CD4-positive, alpha-beta T cell (primary cell): Measurements from ENCODE around the gene CCPG1. TPM values are rescaled to one million over a fixed set of nuclear protein-coding genes. Genes with fewer than 3 reads are reported as not detected.
"Not testable (repeated sequence)": the region's sequence is repeated elsewhere in the genome, so short reads cannot be mapped to it uniquely, and the experiment has no call there.

Source experiments
- ATAC-seq: fragments of 200-7000 bp; cut with Tn5 transposase; one replicate; pipeline ENCODE4 v1.10.0; 2022; ENCODE audit warnings: mild to moderate bottlenecking; ENCODE audit not compliant: poor library complexity
- CTCF ChIA-PET: fragments of 350-600 bp; sonication (Branson Sonifier 250); formaldehyde crosslinking; loops from one replicate; lab custom pipeline; 2021; ENCODE audit warnings: antibody characterized with exemption, inconsistent platforms; lab: Charles Lee
- POLR2A ChIA-PET: fragments of 350-600 bp; sonication (Branson Sonifier 250); formaldehyde crosslinking; loops from one replicate; lab custom pipeline; 2021; ENCODE audit warnings: antibody characterized with exemption, inconsistent platforms; lab: Charles Lee
- DNase-seq, 14 experiments: peaks; one replicate each; pipeline ENCODE4 v3.0.0-alpha.2; 2013 to 2020; ENCODE audit warnings: mixed read lengths in 2 of 14
- H3K27ac ChIP-seq, 2 donors: one replicate each; pipeline versions ENCODE4 v1.5.1 to v1.7.0; 2013; ENCODE audit warnings: low read length in 2 of 2, low read depth in 1 of 2, mild to moderate bottlenecking in 1 of 2
- H3K27me3 ChIP-seq, 2 experiments: 1 replicate in 1 of 2; 2 replicates in 1 of 2; pipeline versions ENCODE4 v1.6.1 to v1.7.0; 2013; ENCODE audit warnings: low read length in 2 of 2, control low read depth in 1 of 2, mild to moderate bottlenecking in 1 of 2, moderate library complexity in 1 of 2; ENCODE audit not compliant: insufficient read depth in 2 of 2, control insufficient read depth in 1 of 2
- H3K36me3 ChIP-seq: one replicate; pipeline ENCODE4 v1.6.1; 2013; ENCODE audit warnings: low read length, control low read depth; ENCODE audit not compliant: insufficient read depth
- H3K4me1 ChIP-seq: one replicate; pipeline ENCODE4 v1.6.1; 2013; ENCODE audit warnings: low read length, control low read depth; ENCODE audit not compliant: insufficient read depth
- H3K4me3 ChIP-seq: one replicate; pipeline ENCODE4 v1.5.1; 2013; ENCODE audit warnings: mild to moderate bottlenecking, low read length, moderate library complexity
- H3K9me3 ChIP-seq, 2 experiments: 1 replicate in 1 of 2; 2 replicates in 1 of 2; pipeline versions ENCODE4 v1.6.1 to v1.7.0; 2013; ENCODE audit warnings: low read length in 2 of 2, mild to moderate bottlenecking in 2 of 2, control low read depth in 1 of 2, moderate library complexity in 1 of 2; ENCODE audit not compliant: control insufficient read depth in 1 of 2, insufficient read depth in 1 of 2
- H3K27ac Mint-ChIP-seq: one replicate; pipeline ENCODE4 v1.8.0; 2020; ENCODE audit warnings: mixed read lengths
- H3K27me3 Mint-ChIP-seq: one replicate; pipeline ENCODE4 v1.8.0; 2021; ENCODE audit warnings: mixed read lengths
- H3K36me3 Mint-ChIP-seq: one replicate; pipeline ENCODE4 v1.8.0; 2021; ENCODE audit warnings: low read depth, mixed read lengths
- H3K4me1 Mint-ChIP-seq: one replicate; pipeline ENCODE4 v1.8.0; 2021; ENCODE audit warnings: low read depth, mixed read lengths
- H3K4me3 Mint-ChIP-seq: one replicate; pipeline ENCODE4 v1.8.0; 2020; ENCODE audit warnings: mild to moderate bottlenecking, mixed read lengths
- H3K9me3 Mint-ChIP-seq: one replicate; pipeline ENCODE4 v1.8.0; 2020; ENCODE audit warnings: mixed read lengths
- intact Hi-C, 2 experiments: fragments of 100-400 bp; cut with DNase I in 1 of 2; cut with micrococcal nuclease in 1 of 2; formaldehyde crosslinking; loops; one replicate each; pipeline versions ENCODE4 v1.15.1 to v1.9.0; 2023 to 2025; cut with DNase I, micrococcal nuclease
- total RNA-seq, 174 experiments: library from RNA in 2 of 174; stranded (reverse) in 2 of 174; gene quantifications; one replicate each; pipeline ENCODE4 v1.2.3 and lab custom pipeline; 2021 to 2026
- TF ChIP-seq, protein P1 (sequence below): fragments of 200-600 bp; IDR thresholded peaks from one replicate; pipeline ENCODE4 v1.8.0; 2022; ENCODE audit warnings: antibody characterized with exemption, mild to moderate bottlenecking

Gene CCPG1
- total RNA-seq, 2 experiments from 2014 or later: 29.9 to 31.5 TPM

DNA sequence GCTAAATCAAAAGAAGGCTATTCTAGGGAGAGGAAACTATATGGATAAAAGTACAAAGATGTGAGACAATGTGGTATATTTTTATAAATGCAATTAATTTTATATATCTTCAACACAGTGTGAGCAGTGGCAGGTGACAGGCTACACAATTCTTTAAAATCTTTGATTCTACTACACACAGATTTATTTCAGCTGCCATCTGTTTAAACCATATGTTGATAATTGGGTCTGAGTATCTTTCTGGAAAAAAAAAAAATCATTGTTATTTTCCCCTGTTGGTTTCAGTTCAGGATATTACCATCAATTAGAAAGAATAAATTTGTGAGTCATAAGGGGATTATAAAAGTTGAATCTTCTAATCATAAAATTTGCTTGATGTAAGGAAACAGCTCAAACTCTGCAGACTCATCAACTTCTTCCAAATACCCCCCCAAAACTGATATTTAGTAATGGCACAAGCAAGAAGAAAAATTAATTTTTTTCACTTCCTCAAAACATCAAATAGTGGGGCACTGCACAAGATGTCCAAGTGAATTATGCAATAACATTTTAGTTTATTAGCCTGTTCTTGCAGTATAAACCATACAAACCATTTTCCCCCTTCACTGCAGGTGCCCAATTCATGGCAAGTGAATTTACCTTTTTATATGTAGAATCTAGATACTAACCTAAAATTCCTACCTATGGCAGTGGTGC, 12.2 kb upstream of the CCPG1 start:
- H3K36me3 Mint-ChIP-seq: no peaks in the 10 kb centered on the region
- intact Hi-C loops: no loop called here
- ChIA-PET POLR2A (no interaction called here), CTCF (interaction anchor here (0.9 to 1.9 kb wide), 2 partner anchors 10 to 12 kb away, joined by 3 to 7 read pairs; partner anchors contain the start of genes CCPG1 and PIERCE2)
- H3K27me3 Mint-ChIP-seq: no peaks in the 10 kb centered on the region
- ATAC-seq (no peak), DNase-seq (no peak)
- TF ChIP-seq, protein P1, sequence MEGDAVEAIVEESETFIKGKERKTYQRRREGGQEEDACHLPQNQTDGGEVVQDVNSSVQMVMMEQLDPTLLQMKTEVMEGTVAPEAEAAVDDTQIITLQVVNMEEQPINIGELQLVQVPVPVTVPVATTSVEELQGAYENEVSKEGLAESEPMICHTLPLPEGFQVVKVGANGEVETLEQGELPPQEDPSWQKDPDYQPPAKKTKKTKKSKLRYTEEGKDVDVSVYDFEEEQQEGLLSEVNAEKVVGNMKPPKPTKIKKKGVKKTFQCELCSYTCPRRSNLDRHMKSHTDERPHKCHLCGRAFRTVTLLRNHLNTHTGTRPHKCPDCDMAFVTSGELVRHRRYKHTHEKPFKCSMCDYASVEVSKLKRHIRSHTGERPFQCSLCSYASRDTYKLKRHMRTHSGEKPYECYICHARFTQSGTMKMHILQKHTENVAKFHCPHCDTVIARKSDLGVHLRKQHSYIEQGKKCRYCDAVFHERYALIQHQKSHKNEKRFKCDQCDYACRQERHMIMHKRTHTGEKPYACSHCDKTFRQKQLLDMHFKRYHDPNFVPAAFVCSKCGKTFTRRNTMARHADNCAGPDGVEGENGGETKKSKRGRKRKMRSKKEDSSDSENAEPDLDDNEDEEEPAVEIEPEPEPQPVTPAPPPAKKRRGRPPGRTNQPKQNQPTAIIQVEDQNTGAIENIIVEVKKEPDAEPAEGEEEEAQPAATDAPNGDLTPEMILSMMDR: no peak
- H3K27ac ChIP-seq: no peak overlapping the region
- H3K36me3 ChIP-seq: no peaks in the 10 kb centered on the region
- H3K27ac Mint-ChIP-seq: no peak overlapping the region
- H3K9me3 ChIP-seq: no peaks in the 10 kb centered on the region
- no peaks in the 10 kb centered on the region for H3K4me1 ChIP-seq
- H3K4me3 Mint-ChIP-seq: no peak overlapping the region
- H3K4me1 Mint-ChIP-seq: no peaks in the 10 kb centered on the region
- H3K9me3 Mint-ChIP-seq: no peaks in the 10 kb centered on the region
- no peak overlapping the region for H3K4me3 ChIP-seq
- no peaks in the 10 kb centered on the region for H3K27me3 ChIP-seq

DNA sequence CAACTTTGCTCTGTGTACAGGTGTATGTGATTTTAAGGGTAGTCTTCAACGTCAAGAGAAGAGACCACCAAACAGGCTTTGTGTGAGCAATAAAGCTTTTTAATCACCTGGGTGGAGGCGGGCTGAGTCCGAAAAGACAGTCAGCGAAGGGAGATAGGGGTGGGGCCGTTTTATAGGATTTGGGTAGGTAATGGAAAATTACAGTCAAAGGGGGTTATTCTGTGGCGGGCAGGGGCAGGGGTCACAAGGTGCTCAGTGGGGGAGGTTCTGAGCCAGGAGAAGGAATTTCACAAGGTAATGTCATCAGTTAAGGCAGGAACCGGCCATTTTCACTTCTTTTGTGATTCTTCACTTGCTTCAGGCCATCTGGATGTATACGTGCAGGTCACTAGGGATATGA, 9.5 kb upstream of the CCPG1 start:
- H3K36me3 Mint-ChIP-seq, CTCF ChIA-PET: not testable (repeated sequence)

DNA sequence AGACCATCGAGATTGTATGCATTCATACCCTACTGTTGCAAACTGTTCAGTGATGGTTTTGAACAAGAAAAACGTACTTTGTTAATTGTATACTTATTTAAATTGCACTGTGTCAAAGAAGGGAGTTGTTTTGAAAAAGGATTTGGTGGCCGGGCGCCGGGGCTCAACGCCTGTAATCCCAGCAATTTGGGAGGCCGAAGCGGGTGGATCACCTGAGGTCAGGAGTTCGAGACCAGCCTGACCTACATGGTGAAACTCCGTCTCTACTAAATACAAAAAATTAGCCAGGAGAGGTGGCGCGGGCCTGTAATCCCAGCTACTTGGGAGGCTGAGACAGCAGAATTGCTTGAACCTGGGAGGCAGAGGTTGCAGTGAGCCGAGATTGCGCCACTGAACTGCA, 817 bp upstream of the CCPG1 start:
- ATAC-seq, H3K9me3 ChIP-seq, H3K27me3 ChIP-seq, H3K27me3 Mint-ChIP-seq, H3K36me3 Mint-ChIP-seq, H3K36me3 ChIP-seq, H3K9me3 Mint-ChIP-seq, DNase-seq: not testable (repeated sequence)
- CTCF ChIA-PET: interaction anchor here (0.6 to 4.6 kb wide), 16 partner anchors 10 to 212 kb away, joined by 3 to 42 read pairs (median 6); partner anchors contain the start of genes PIGB, PIGBOS1 and RSL24D1
- H3K27ac ChIP-seq: peak overlapping the region; percentile 8 to 45
- H3K27ac Mint-ChIP-seq: peak overlapping the region; percentile 73
- POLR2A ChIA-PET: interaction anchor here (0.8 to 4.6 kb wide), 10 partner anchors 10 to 212 kb away, joined by 3 to 45 read pairs (median 7); partner anchors contain the start of genes PIGB, PIGBOS1 and RSL24D1
- H3K4me3 Mint-ChIP-seq: peak overlapping the region; percentile 94
- peaks cover 30% of the 10 kb centered on the region for H3K4me1 ChIP-seq
- H3K4me3 ChIP-seq: peak overlapping the region; percentile 67
- peaks cover 36% of the 10 kb centered on the region for H3K4me1 Mint-ChIP-seq
- intact Hi-C loops: loop anchor here (2.0 to 5.0 kb wide), 3 partner anchors 30 to 212 kb away; partner anchors contain the start of genes PIGB (in 2 of the 2), PIGBOS1 (in 2 of the 2) and RSL24D1 (in 2 of the 2)

More for the DNA sequence above, 9.5 kb upstream of the CCPG1 start:
- H3K4me3 ChIP-seq, H3K4me3 Mint-ChIP-seq, H3K36me3 ChIP-seq, H3K27me3 Mint-ChIP-seq, intact Hi-C loops, H3K9me3 Mint-ChIP-seq, H3K27me3 ChIP-seq, H3K27ac Mint-ChIP-seq, H3K4me1 Mint-ChIP-seq, DNase-seq, H3K27ac ChIP-seq, H3K4me1 ChIP-seq, H3K9me3 ChIP-seq, POLR2A ChIA-PET, ATAC-seq: not testable (repeated sequence)

DNA sequence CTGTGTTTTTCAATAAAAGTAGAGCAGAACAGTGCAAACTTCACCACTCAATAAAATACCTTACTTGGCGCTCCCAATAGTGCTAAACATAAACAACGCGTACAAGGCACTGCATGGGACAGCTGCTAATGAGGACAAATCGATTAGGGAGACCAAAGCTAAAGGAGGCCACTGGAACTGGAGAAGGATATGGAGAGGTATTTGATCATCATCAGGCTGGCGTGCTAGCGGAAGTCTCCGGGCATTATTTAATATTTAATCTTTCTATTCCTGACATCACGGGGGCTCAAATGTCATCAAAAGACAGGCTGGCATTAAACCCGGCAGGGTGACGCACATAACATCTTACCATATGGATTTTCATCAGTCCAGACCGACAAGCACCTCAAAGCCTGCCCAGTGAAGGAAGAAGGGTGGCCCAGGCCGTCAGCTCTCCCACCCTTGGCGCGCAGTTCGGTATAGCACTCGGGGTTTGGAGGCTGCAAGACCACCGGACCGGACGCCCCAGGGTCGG, 604 bp downstream of the CCPG1 start:
- H3K9me3 Mint-ChIP-seq: no peaks in the 10 kb centered on the region
- H3K4me1 ChIP-seq: peaks cover 30% of the 10 kb centered on the region
- H3K27me3 ChIP-seq: no peaks in the 10 kb centered on the region
- TF ChIP-seq, protein P1: no peak
- no peaks in the 10 kb centered on the region for H3K27me3 Mint-ChIP-seq
- no peaks in the 10 kb centered on the region for H3K36me3 Mint-ChIP-seq
- peak overlapping the region; percentile 72 to 73 for H3K27ac ChIP-seq
- intact Hi-C loops: loop anchor here (2.0 to 5.0 kb wide), 3 partner anchors 31 to 210 kb away; partner anchors contain the start of genes PIGB (in 2 of the 2), PIGBOS1 (in 2 of the 2) and RSL24D1 (in 2 of the 2)
- ChIA-PET CTCF (interaction anchor here (0.9 to 4.6 kb wide), 14 partner anchors 12 to 210 kb away, joined by 3 to 42 read pairs (median 6); partner anchors contain the start of genes PIGB, PIGBOS1 and RSL24D1), POLR2A (interaction anchor here (0.9 to 4.6 kb wide), 11 partner anchors 11 to 210 kb away, joined by 3 to 45 read pairs (median 6); partner anchors contain the start of genes PIGB, PIGBOS1 and RSL24D1)
- no peak for ATAC-seq
- peak overlapping the region; percentile 94 for H3K4me3 Mint-ChIP-seq
- H3K9me3 ChIP-seq: no peaks in the 10 kb centered on the region
- H3K4me3 ChIP-seq: peak overlapping the region; percentile 67
- no peaks in the 10 kb centered on the region for H3K36me3 ChIP-seq
- H3K4me1 Mint-ChIP-seq: peaks cover 49% of the 10 kb centered on the region
- DNase-seq: no peak
- peak overlapping the region; percentile 73 for H3K27ac Mint-ChIP-seq
